DND-41 (cell line): Measurements from ENCODE around the gene CD200R1L.

Source experiments
- EZH2 ChIP-seq: IDR thresholded peaks from 3 replicates; pipeline ENCODE4 v1.6.1; 2012; ENCODE audit warnings: borderline replicate concordance, low read depth, mild to moderate bottlenecking, moderate library complexity, low read length, inconsistent platforms; ENCODE audit not compliant: severe bottlenecking
- TF ChIP-seq, protein P1 (sequence below): IDR thresholded peaks from 2 replicates; pipeline ENCODE4 v1.5.1; 2012; ENCODE audit warnings: borderline replicate concordance, low read length, moderate library complexity, mild to moderate bottlenecking; ENCODE audit not compliant: poor library complexity, severe bottlenecking; ENCODE audit errors: extremely low read depth

DNA sequence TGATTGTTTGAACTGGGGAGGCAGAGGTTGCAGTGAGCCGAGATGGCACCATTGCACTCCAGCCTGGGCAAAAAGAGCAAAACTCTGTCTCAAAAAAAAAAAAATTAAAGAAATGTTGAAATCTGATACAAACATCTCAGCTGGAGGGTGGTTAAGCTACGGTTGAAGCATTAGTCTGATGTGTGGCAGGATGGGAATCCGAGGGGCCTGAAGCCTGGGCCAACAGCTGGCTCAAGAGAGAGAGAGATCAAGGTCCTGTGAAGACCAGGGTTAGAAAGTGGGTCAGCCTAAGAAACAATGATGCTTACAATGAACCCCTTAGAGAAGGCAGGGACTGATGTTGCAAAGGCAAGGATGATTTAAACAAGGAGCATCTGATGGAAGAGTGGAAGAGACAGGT lies 69.8 kb downstream of the CD200R1L start:
- TF ChIP-seq, protein P1, sequence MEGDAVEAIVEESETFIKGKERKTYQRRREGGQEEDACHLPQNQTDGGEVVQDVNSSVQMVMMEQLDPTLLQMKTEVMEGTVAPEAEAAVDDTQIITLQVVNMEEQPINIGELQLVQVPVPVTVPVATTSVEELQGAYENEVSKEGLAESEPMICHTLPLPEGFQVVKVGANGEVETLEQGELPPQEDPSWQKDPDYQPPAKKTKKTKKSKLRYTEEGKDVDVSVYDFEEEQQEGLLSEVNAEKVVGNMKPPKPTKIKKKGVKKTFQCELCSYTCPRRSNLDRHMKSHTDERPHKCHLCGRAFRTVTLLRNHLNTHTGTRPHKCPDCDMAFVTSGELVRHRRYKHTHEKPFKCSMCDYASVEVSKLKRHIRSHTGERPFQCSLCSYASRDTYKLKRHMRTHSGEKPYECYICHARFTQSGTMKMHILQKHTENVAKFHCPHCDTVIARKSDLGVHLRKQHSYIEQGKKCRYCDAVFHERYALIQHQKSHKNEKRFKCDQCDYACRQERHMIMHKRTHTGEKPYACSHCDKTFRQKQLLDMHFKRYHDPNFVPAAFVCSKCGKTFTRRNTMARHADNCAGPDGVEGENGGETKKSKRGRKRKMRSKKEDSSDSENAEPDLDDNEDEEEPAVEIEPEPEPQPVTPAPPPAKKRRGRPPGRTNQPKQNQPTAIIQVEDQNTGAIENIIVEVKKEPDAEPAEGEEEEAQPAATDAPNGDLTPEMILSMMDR = no peak
- no peak for TF ChIP-seq EZH2
